Measurements from ENCODE around the gene USP10. TPM values are rescaled to one million over a fixed set of nuclear protein-coding genes. Genes with fewer than 3 reads are reported as not detected.

Gene USP10
- total RNA-seq, 1 experiment from 2014 or later = 203 TPM

- Histone ChIP-seq H3K4me2 (ENCODE audit: insufficient read depth, insufficient read length, low read length) (no peak overlapping the region), H2BK20ac (ENCODE audit: low read depth, low read length, poor library complexity, severe bottlenecking) (no peak overlapping the region), H4K20me1 (ENCODE audit: control insufficient read depth, insufficient read depth, insufficient read length) (peaks cover 2% of the 10 kb centered on the region), H2AK5ac (ENCODE audit: insufficient read length, low read length) (no peak overlapping the region), H3K4ac (ENCODE audit: low read depth, low read length) (no peak overlapping the region), H4K5ac (ENCODE audit: insufficient read length, low read depth, low read length) (no peak overlapping the region), H3K23me2 (ENCODE audit: insufficient read length, low read depth, low read length, poor library complexity, severe bottlenecking) (no peaks in the 10 kb centered on the region), H2BK5ac (ENCODE audit: insufficient read length, low read length) (no peak overlapping the region), H3K4me1 (ENCODE audit: insufficient read depth, low read length) (no peaks in the 10 kb centered on the region), H3K9ac (ENCODE audit: extremely low read depth, insufficient read length, low read length) (no peak overlapping the region), H3K14ac (ENCODE audit: insufficient read depth, low read length) (no peak overlapping the region), H2BK120ac (ENCODE audit: low read depth, low read length, poor library complexity, severe bottlenecking) (no peak overlapping the region), H2BK12ac (ENCODE audit: insufficient read length, low read depth, low read length) (no peak overlapping the region), H3K27me3 (ENCODE audit: insufficient read depth, low read length) (no peaks in the 10 kb centered on the region), H3K56ac (ENCODE audit: insufficient read length, low read depth, low read length) (no peak overlapping the region), H3K27ac (ENCODE audit: insufficient read length, low read depth, low read length) (no peak overlapping the region), H2AFZ (ENCODE audit: low read length) (no peak overlapping the region), H3K79me1 (ENCODE audit: insufficient read depth, low read depth, low read length, poor library complexity, severe bottlenecking) (no peaks in the 10 kb centered on the region), H3K23ac (ENCODE audit: insufficient read length, low read depth, low read length) (no peak overlapping the region), H3K9me3 (ENCODE audit: control insufficient read depth, low read depth, low read length) (no peaks in the 10 kb centered on the region), H3K18ac (ENCODE audit: insufficient read length, low read depth, low read length) (no peak overlapping the region), H4K8ac (replicated peaks; ENCODE audit: insufficient read length, low read depth, low read length) (no peak overlapping the region), H4K91ac (ENCODE audit: insufficient read length, low read depth, low read length) (no peak overlapping the region), H3T11ph (ENCODE audit: low read length) (no peak overlapping the region), H3K79me2 (ENCODE audit: insufficient read depth, low read length) (no peaks in the 10 kb centered on the region), H2BK15ac (ENCODE audit: low read depth, low read length) (no peak overlapping the region)
- no peak overlapping the region for H3K4me3 Mint-ChIP-seq
- no CpG with 5 or more reads among the region's 9 CpGs for WGBS (ENCODE audit: extremely low coverage, insufficient read length, low lambda C conversion rate)
- no peaks in the 10 kb centered on the region for H3K27me3 Mint-ChIP-seq (ENCODE audit: low read depth)
- no peak for TF ChIP-seq CTCF (conservative IDR thresholded peaks at IDR 0.05)
- DNase-seq = no peak
- peaks cover 21 to 39% (median 39%) of the 10 kb centered on the region in 3 experiments for H3K36me3 Mint-ChIP-seq (ENCODE audit: insufficient read depth in 1 of 3, low read depth in 3 of 3)
- H3K27ac Mint-ChIP-seq = peak overlapping the region in 1 of 3 experiments; percentile 31; a peak in 2 of 7 replicates
- no peaks in the 10 kb centered on the region for H3K9me3 Mint-ChIP-seq
- peaks cover 27 to 33% of the 10 kb centered on the region in 2 experiments for H3K4me1 Mint-ChIP-seq
Measured at GRCh38 chr16:84663433-84664101, 36.2 kb upstream of the USP10 start.

Measured in H9 (cell line).